NCI-H2196 (cell line): ENCODE data around the gene TACC2.
"Not testable (repeated sequence)": the region's sequence is repeated elsewhere in the genome, so short reads cannot be mapped to it uniquely, and the experiment has no call there.

ENCODE experiments used
- DNase-seq: peaks from one replicate; lab custom pipeline; 2025; ENCODE audit not compliant: unreplicated experiment; lab: John Stamatoyannopoulos, UW

The TACC2 gene

GRCh38 chr10:122086416-122087240 lies 97.7 kb downstream of the TACC2 start:
- DNase-seq = no peak

- no peak for DNase-seq
Observed at GRCh38 chr10:122087436-122087835, 98.5 kb downstream of the TACC2 start.

GRCh38 chr10:122089311-122090017 lies 100.5 kb downstream of the TACC2 start:
- no peak for DNase-seq

- DNase-seq = no peak
Observed at GRCh38 chr10:122091722-122092121, 102.8 kb downstream of the TACC2 start.

- no peak for DNase-seq
Observed at GRCh38 chr10:122093076-122093475, 104.1 kb downstream of the TACC2 start.

GRCh38 chr10:122096181-122096580 lies 107.2 kb downstream of the TACC2 start:
- DNase-seq = not testable (repeated sequence)

- DNase-seq = no peak
Observed at GRCh38 chr10:122096705-122097104, 107.7 kb downstream of the TACC2 start.

GRCh38 chr10:122097935-122098334 lies 109.0 kb downstream of the TACC2 start:
- no peak for DNase-seq

- DNase-seq = no peak
Observed at GRCh38 chr10:122098924-122099323, 110.0 kb downstream of the TACC2 start.

- DNase-seq = no peak
Observed at GRCh38 chr10:122099562-122099961, 110.6 kb downstream of the TACC2 start.

- DNase-seq = no peak
Observed at GRCh38 chr10:122102146-122102868, 113.3 kb downstream of the TACC2 start.

- DNase-seq = no peak
Observed at GRCh38 chr10:122102869-122103525, 114.0 kb downstream of the TACC2 start.

- no peak for DNase-seq
Observed at GRCh38 chr10:122103592-122103991, 114.6 kb downstream of the TACC2 start.

GRCh38 chr10:122108786-122109185 lies 119.8 kb downstream of the TACC2 start:
- not testable (repeated sequence) for DNase-seq

- no peak for DNase-seq
Observed at GRCh38 chr10:122112021-122112616, 123.2 kb downstream of the TACC2 start.

GRCh38 chr10:122112625-122113160 lies 123.7 kb downstream of the TACC2 start:
- DNase-seq = peak; percentile 50

GRCh38 chr10:122113161-122113944 lies 124.4 kb downstream of the TACC2 start:
- DNase-seq = peak; percentile 55

GRCh38 chr10:122113945-122114747 lies 125.2 kb downstream of the TACC2 start:
- no peak for DNase-seq

GRCh38 chr10:122115874-122116273 lies 126.9 kb downstream of the TACC2 start:
- DNase-seq = no peak
